Stimulated activated naive CD4-positive, alpha-beta T cell (primary cell): Measurements from ENCODE around the gene SNRNP25.

Source experiments
- DNase-seq, 6 experiments: peaks; one replicate each; lab custom pipeline; 2025; lab: John Stamatoyannopoulos, UW

The SNRNP25 gene

DNA sequence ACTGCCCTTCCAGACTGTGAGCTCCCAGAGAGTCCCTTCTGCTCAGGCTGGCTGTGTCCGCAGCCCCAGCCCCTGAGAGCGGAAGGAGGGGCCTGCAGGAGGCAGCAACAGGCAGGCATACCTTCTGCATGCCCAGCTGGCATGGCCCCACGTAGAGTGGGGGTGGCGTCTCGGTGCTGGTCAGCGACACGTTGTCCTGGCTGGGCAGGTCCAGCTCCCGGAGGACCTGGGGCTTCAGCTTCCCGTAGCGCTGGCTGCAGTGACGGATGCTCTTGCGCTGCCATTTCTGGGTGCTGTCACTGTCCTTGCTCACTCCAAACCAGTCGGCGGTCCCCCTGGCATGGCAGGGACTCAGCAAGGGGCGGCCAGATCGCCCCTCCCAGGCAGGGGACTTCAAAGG is 9.8 kb downstream of the SNRNP25 start:
- no peak for DNase-seq

DNA sequence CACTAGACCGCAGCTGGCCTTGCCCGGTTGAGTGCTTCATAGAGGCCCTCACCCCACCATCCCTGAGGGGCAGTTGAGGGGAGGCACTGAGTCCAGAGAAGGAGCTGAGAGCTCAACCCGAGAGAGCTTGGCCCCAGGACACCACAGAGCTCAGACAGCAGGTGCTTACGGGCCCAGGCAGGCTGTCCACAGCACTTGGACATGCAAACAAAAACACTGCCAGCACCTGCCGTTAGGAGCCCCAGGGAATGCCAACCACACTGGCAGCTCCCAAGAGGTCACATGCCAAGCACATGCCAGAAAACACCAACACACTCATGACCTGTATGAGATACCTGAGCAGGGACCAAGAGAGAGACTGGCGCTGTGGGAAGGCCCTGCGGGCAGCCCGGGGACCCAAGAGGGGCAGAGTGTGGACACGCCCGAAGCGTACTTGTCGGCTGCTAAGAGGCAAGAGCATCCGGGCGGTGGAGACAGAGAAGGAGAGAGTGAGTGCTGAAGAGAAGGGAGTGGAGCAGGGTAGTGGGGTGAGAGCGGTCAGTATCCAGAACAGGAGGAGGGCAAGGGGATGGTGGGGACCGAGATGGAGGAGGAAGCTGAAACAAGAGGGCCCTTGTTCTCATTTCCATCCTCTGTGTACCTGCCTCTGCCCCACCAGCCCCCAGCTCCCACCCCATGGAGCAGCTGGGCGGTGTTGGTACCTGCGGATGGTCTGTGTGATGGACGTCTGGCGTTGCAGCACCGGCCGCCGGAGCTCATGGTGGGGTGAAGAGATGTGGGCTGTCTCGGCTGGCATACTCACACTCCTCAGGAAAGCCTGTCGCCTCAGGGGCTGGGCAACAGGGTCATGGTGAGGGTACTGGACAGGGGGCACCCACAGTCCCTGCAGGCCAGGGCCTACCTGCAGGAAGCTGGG is 10.6 kb downstream of the SNRNP25 start:
- no peak for DNase-seq

DNA sequence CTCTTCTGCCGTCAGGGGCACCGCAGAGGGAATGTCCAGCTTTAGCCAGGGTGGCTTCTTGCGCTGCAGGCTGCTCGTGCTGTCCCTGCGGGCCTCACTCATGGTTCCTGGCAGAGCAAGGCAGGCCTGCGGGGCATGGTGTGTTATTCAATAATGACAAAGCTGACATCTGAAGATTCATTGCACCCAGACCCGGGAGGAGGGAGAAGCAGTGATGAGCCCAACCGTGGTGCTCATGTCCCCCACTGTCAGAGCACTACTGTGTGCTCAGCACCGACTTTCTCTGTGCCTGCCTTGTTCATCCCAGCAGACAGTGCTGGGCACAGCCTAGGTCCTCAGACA is 11.3 kb downstream of the SNRNP25 start:
- DNase-seq = no peak

DNA sequence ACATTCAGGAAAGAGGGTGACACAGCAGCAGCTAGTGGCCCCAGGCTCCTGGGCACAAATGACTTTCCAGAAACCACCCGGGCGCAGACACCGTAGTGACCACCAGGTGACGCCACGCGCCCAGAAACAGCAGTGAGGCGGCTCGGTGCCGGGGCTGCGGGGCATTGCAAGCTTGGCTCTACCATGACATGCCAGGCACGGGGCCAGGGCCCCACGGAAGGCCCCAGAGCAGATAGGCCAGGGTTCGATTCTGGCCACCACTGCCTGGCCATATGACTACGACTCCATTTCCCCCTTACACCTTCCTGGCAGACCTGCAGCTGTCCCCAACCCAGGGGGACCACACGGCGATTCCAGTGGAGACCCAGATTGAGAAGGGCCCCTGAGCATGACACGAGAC is 12.1 kb downstream of the SNRNP25 start:
- DNase-seq = peak; percentile 48 to 83 (median 72)

DNA sequence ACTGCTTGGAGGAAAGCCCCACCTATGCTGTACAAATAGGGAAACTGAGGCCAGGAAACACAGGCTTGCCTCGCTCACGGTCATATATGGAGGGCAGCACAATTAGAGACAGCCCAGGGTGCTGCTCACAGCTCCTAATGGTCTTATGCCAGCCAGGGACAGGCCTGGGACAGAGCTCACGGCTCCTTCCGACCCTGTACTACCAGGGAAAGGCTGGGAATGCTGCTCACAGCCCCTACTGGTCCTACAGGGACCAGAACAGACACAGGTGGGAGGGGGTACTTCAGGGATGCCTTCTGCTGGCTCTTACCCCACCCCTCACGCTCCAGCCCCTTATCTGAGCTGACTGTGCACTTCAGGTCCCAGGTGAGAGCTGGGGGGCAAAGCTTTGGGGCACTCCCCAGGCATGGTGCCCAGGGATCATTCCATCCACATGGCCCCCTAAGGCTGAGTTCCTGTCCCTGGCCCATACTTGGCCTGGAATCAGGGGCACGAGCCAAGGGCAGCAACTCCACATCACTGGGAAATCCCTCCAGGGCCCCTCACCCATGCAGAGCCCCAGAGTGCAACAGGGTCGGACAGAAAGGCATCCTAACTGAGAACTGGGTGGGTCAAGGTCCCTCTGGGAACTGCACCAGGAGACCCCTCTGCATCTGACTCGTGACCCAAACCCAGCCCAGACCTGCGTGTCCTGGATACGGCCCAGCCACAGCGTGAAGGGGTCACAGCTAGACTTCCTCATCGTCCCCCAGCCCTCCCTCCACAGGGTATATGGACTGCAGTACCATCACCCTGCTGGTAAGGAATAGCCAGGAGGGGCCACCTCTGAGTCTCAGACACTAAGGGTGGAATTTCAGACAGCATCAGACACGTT is 12.9 kb downstream of the SNRNP25 start:
- DNase-seq = no peak

DNA sequence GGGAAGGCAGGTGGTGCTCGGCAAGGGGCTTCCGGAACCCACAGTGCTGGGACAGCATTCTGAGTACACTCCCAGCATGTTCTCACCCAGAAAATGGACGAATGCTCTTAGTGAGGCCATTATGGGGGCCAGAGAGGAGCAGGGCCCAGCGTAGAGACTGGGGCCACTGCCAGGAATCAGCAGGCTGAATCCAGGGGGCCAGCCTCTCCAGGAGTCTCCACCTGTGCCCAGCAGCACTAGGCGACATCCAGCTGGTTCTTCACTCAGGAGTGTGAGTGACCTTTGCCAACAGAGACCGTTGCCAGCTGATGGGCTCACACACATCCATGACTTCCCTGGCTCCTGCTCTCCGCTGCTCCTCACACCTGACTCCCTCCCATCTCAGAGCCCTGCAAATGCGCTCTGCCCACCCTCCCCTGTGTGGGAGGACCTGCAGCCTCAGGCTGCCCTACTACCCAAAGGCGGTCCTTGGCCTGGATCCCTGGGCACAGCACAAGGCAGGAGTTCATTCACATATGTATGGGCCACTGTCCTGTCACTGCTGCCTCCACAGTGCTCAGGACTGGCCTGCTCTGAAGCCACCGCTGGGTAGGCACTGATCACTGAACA is 13.7 kb downstream of the SNRNP25 start:
- no peak for DNase-seq

DNA sequence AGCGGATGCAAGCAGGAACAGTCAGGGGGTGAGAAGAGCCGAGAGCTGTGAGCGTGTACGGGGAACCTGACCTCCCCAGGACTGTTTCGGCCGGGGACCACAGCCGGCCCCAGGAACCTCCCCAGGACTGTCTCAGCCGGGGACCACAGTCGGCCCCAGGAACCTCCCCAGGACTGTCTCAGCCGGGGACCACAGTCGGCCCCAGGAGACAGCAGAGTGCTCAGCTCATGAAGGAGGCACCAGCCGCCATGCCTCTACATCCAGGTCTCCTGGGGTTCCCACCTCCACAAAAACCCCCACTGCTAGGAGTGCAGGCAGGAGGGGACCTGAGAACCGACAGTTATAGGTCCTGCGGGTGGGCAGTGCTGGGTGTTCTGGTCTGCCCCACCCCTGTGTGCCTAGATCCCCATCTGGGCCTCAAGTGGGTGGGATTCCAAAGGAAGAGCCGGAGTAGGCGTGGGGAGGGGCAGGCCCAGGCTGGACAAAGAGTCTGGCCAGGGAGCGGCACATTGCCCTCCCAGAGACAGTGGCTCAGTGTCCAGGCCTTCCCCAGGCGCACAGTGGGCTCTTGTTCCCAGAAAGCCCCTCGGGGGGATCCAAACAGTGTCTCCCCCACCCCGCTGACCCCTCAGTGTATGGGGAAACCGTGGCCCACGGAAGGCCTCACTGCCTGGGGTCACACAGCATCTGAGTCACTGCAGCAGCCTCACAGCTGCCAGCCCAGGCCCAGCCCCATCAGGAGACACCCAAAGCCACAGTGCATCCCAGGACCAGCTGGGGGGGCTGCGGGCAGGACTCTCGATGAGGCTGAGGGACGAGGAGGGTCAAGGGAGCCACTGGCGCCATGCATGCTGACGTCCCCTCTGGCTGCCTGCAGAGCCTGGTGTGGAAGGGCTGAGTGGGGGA is 14.5 kb downstream of the SNRNP25 start:
- no peak for DNase-seq

DNA sequence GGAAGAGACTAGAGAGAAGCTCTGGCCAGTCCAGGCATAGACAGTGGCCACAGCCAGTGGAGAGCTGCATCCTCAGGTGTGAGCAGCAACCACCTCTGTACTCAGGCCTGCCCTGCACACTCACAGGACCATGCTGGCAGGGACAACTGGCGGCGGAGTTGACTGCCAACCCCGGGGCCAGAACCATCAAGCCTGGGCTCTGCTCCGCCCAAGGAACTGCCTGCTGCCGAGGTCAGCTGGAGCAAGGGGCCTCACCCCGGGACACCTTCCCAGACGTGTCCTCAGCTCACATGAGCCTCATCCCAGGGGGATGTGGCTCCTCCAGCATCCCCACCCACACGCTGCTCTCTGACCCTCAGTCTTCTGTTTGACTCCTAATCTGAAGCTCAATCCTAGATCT is 15.6 kb downstream of the SNRNP25 start:
- DNase-seq = no peak

DNA sequence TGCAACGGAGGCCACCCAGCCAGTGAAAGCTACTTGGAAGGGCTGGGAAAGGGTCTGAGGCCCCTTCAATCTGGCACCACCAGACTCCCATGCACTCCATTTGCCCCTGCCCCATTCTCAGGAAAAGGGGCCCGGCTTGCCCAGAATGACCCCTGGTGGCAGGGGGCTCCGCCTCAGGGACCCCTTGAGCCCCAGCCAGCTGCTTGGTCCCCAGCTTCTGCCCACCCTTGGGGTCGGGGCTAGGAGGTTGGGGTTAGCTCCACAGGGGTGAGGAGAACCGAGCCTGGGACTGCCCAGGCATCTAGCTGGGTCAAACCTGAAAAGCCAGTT is 17.5 kb downstream of the SNRNP25 start:
- DNase-seq = no peak

DNA sequence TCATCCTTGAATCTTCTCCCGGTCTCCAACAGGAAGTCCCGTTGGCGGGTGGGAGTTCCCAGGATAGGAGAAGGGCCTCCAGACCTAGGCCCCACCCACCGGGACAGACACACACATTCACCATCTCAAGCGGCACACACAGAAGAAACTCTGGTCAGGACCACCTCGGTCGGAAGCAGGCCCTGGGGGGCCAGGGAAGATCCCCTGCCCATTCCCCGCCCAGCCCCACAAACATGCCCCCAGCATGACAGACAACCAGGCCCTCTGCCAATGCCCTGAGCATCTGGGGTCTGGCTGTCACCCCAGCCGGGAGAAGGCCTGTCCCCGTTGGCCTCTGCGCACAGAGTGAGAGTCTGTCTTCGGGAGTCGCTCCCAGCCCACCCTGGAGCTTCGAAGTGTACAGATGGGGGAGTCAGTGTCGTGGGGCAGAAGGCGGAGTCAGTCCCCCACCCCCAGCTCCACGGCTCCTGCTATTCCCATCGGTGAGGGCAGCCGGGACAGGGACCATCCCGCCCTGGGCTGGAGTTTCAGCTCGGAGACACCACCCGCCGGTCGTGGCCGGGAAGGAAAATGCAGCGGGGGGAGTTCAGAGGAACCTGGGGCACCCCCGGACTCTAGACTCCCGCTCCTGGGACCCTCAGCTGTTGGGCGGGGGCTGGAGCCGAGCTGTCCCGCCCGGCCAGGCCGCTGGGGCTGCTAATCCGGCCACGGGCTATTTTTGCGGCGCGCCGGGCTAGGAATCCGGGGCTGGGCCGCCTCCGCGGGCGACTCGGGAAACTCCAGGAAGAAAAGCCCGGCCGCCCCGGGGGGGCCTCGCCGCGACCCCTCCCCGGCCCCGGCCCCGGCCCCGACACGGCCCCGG is 18.1 kb downstream of the SNRNP25 start:
- DNase-seq = no peak

DNA sequence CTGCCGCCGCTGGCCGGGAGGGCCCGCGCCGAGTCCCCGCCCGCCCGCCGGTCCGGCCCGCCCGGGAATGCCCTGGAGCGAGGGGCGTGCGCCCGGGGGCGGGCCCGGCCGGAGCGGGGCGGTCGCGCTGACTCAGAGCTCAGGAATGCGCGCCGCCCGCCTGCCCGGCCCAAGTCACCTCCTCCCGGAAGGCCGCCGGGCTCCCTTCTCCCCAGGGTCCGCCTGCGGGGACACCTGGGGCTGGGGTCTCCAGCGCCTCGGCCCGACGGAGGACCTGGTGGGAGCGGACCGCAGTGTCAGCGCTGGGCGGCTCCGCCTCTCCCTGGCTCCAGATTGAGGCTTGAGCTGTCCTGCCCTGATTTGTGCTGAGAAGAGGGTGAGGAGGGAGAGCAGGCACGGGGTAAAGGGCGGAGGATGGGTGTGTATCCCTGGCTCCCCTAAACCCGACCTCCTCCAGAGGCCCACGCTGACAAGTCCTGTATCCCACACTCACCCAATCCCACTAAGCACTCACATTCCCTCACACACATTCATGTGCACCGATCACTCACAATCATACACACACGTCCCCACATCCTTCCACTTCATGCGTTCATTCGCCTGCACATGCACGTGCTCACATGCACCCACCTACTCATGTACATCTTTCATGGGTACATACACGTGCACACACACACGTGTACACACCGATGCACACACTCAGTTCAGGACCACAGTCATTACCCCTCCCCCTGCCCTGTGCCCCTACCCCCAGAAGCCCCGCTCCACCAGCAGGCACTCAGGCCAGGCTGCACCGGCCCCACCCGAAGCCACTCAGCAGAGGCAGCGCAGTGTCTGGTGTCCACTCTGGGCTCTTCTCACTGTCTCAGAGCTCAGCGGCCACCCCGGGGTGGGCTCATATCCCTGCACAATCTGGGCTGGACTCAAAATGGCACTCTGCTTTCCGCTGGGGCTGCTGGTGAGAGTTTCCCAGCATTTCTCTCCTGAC is 19.2 kb downstream of the SNRNP25 start, which contains the start of gene RHBDF1:
RHBDF1 (minus strand) TSS at position 71 of the 988 bp plus-strand sequence. CDS start 7,616 bp downstream, outside the sequence.
- no peak for DNase-seq

DNA sequence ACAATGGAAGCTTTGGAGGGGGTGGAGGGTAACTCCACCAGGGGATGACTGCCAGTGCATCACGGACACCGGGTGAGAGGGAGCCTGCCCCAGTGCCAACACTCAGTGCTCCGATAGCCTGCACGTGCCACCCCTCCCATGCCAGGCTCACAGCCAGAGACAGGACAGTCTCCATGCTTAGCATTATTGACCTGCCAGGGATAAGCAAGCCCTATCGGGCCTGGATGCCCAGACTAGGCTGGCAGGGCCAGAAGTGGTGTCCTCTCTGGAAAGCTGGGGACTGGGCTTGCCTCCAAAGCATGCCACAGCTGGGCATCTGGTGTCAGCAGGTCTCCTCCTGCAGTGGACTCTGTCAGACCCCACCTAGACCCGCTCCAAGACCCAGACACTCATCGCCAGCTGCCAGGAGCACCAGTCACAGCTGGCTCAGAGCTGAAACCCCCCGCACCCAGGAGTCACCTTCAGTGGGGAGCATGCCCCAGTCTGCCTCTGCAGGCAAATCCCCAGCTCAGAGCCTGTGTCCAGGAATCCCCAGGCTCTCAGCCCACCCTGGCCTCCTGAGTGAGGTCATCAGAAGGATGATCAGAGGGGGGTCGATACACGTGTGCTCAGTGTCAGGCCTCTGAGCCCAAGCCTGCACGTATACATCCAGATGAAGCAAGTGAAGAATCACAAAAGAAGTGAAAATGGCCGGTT is 20.6 kb downstream of the SNRNP25 start:
- no peak for DNase-seq

DNA sequence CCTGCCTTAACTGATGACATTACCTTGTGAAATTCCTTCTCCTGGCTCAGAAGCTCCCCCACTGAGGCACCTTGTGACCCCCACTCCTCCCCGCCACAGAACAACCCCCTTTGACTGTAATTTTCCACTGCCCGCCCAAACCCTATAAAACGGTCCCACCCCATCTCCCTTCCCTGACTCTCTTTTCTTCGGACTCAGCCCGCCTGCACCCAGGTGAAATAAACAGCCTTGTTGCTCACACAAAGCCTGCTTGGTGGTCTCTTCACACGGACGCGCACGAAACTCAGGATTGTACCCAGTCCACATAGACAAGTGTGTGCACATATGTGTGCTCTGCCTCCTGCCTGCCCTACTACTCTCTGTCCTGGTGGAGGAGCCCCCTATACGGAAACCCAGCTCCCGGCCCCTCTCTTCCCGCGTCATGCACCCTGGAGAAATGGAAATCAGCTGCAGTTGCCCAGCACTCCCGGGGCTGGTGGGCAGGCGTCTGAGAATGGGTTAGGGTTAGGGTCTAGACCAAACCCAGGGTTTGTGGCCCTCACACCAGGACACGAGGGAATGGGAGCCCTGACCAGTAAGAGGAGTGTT is 21.2 kb downstream of the SNRNP25 start:
- DNase-seq = no peak

DNA sequence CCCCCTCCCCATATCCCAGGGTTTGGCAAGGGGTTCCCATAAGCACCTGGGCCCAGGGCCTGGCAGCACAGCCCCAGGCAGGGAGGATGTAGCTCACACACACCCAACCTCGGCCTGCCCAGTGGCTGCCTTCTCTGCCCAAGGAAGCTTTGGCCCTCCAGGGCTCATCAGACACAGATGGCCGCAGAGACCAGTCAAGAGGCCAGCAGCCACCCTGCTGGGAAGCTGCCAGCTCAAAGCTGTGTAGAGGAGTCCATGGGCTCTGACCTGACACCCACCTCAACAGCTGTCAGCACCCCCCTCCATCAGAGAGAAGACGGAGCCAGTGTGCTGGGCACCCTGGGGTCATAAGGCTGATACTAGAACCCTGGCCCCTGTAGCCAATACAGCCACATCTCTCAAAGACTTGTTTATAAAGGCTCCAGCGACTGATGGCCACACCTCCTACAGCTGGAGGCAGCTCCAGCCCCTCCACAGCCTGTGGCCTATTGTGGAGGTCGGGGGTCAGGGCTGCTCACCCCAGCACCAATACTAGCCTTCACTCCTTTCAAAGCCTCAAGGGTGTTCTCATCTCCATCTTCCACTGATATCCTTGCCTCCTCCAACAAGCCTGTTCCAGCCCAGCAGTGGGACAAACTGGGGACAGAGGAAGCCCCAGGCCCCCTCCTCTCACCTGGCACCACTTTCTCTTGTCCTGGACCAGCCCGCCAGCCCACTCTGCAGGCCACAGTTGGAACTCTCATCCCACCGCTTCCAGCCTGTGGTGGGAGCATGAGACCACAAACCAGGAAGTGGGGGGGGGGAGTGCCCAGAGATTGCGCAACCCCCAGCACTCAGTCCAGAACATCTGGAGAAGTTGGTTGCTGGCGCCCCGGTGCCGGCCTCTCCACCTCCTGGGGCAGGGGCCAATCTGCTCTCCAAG is 22.2 kb downstream of the SNRNP25 start:
- peak in 1 of 6 experiments; percentile 3 for DNase-seq

DNA sequence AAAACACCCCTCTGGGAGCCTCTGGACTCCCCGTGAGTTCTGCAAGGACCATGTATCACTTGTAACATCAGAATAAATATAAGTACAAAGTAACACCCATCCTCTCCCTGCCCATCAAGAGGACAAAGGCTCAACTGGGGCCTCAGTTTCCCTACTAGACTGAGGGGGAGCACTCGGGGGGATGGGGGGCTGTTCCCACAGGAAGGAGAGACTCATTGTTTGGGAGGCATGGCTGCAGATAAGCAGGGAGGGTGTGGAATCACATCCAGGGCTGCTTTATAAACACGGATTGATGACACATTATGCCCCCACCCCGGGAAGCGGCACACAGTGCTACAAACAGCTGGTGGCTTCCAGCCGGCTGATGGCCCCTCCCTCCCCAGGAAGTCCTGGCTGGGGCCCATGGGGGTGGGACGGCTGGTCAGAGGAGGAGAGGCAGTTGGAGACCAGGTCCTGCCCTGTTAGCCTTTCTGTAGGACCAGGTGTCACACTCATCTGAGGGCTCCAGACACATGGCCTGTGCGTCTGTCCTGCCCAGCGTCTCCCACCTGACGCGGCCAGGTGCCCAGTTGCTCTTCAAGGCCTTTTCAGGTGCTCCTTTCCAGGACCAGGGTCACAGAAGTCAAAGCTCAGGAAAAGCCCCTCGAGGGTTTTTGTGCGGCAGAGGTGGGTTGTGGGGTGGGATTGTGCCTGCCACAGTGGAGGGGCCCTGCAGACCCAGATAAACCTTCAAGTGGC is 23.1 kb downstream of the SNRNP25 start:
- DNase-seq = no peak

DNA sequence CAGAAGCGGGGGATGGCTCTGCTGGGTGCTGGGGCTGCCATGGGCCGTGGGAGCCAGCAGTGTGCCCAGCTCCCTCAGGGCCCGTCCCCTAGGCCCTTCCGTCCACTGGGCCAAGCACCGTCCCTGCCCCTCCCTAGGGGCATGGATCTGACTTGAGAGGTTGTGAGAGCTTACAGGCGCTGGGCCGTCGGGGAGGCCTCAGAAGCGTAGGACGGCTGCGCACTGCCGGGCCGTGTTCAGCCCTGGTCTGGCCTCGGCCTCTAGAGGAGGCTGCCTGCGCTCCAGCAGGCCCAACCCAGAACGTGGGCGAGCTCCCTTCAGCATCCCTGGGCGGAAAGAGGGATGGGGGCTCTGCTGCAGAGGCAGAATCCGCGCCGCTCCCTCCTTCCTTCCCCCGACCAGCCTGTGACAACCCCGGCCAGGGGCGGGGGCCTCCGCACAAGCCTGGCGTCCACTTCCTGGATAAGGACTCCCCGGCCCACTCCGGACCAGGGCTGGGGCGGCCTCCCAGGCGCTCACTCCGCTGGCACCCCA is 23.7 kb downstream of the SNRNP25 start:
- peak in 2 of 6 experiments; percentile 27 to 56 for DNase-seq
